Measurements from ENCODE around the gene DBNL.
"Not testable (repeated sequence)": the region's sequence is repeated elsewhere in the genome, so short reads cannot be mapped to it uniquely, and the experiment has no call there.

The DBNL gene

DNA sequence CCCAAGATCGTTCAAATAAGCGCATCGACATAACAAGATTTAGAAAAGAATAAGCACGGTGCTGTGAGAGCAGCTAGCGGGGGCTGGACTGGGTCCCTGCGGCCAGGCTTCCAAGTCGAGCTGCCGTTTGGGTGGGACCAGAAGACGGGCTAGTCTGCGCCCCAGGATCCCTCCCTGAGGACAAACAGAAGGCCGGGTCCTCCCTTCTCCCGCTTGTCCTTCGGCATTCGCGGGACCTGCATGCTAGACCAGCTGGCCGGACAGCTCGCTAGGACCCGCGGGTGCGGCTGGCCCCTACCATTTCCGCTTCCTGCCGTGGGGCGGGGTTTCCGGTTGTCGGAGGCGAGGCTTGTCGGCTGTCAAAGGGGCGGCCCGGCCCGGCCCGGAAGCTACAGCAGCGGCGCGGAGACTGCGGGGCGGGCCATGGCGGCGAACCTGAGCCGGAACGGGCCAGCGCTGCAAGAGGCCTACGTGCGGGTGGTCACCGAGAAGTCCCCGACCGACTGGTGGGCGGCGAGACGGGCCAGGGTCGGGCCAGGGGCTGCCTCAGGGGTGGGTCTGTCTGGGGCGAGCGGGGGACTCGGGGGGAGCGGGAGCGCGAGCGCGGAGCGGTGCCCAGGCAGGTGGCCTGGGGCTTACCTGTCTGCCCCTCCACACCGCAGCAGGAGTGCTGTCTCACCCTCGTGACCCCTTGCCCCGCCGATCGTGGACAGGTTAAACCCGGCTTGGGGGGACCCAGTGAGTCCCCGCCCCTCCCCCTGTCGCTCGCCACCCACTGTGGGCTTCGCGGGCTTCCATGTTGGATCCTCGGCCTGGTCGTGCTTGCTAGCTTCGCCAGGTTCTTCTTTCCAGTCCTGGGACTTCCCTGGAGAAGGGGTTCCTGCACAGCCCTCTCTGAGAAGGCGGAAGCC is at the start of gene DBNL:
Gene DBNL (plus strand): TSS at position 388 of the 911 bp plus-strand sequence. CDS start 36 bp downstream, at position 424.
- DNase-seq = peak; percentile 40 to 88

DNA sequence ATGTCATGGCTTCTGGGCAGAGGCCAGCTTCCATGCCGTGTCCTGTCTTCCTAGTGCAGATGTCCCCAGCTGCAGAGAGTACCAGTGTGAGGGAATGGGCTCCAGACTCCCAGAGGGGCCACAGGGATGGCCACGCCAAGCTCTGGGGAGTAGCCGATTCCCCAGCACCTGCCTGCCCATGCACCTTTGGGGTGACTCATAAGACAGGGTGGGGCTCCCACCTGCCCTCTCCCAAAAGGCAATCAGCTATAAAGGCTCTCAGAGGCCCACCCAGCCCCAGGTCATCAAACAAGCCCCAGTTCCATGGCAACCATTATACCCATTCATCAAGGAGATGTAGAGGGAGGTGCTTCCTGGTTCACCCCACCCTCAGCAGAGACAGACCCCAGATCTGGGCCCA is 47.0 kb upstream of the DBNL start, which contains the start of gene SPDYE1:
Gene SPDYE1 (plus strand): TSS at position 366 of the 400 bp plus-strand sequence. CDS start 2,053 bp downstream, outside the sequence.
- DNase-seq = not testable (repeated sequence)

DNA sequence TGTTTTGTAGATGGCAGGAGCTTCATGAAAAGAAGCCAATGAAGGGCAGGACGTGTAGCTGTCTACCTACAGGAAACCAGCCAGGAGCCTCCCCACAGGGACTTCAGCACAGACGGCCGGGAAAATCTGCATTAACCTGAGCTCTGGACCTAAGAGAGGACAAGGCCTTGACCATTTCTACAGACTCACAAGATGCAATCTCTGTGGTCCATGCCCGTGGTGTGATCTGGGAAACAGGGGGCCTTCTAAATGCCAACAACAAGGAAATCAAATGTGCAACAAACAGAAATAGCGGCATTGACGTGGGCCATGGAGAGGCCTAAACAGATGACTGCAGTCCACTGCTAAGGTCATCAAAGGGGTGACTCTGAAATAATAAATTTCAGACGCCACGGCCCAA is 32.4 kb upstream of the DBNL start:
- DNase-seq = not testable (repeated sequence)

DNA sequence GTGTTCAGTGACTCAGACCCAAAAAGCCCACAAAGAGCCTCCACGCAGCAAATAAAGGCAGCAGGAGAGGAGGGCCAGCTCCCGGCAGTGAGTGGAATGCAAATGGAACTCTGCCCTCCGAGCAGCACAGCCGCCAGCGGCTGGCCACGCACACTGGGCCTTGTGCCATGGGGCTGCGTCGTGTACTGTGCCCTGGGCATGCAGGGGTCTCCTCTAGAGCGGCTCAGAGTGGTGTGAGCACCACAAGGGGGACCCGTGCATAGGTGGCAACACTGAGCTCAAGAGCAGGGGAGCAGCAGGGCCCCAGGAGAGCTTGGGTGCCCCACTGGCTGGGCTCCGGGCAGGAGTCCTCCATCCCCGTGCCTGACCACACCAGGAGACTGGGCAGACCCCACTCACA is 29.4 kb upstream of the DBNL start:
- not testable (repeated sequence) for DNase-seq

DNA sequence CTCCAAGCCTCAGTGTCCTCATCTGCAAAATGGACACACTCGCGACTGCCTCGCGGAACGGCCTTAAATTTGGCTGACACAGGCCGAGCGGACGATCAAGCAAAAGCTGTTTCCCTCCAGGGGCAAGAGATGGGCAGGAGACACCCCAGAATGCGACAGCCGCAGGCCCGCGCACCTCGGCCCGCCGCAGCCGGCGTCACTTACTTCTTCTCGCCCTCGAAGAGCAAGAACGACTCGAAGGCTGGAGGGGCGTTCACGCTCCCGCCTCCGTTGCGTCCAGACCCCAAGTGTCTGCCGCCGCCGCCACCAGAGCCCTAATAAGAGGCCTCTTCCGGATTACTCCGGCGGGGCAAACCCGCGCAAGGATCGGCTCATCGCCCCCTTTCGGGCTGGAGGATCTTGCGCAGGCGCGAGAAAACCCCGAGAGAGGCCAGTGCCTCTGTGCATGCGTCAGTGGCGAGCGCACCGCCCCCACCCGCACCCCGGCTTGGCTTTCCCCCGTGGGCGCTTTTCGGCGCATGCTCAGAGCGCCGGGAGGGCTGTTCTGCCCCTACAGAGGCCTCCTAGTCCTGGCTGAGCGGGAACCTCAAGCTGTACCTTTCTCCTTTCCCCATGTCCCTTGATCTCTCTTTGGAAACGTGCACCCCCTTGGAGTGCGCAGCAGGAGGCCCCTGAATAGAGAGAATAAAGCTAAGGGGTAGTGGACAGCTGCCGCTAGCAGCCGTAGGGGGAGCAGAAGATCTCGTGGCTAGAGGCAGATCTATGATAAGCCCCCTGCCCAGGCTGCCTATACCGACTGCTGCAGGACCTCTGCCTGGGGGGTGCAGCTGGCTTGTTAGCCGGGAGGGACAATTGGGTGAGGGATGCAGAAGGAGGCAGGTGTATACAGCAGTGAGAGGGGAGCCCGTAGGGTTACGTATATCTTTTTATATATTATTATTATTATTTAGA is 25.4 kb upstream of the DBNL start:
- DNase-seq = peak; percentile 96 to 99

DNA sequence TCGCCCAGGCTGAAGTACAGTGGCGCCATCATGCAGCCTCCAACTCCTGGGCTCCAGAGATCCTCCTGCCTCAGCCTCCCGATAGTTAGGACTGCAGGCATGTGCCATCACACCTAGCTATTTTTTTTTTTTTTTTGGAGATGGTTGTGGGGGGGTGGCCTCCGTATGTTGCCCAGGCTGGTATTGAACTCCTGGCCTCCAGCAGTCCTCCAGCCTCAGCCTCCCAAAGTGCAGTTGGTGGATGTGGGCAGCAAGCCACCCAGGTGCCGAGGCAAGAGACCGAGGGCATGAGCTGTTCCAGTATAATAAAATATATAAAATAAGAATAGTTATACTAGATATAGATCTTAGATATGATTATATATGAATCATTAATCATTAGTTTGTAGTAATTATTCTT is 24.7 kb upstream of the DBNL start:
- not testable (repeated sequence) for DNase-seq

DNA sequence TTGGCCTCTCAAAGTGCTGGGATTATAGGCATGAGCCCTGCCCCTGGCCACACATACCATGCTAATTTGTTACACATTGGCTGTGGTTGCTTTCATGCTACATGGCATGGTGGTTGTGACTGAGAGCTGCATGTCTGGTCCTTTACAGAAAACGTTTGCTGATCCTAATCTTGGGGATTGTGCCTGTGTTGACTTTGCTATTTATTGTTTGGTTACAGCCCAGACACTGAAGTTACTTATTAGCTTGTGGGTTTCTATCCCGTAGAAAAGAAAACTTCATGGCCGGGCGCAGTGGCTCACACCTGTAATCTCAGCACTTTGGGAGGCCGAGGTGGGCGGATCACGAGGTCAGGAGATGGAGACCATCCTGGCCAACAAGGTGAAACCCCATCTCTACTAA is 22.4 kb upstream of the DBNL start:
- not testable (repeated sequence) for DNase-seq

DNA sequence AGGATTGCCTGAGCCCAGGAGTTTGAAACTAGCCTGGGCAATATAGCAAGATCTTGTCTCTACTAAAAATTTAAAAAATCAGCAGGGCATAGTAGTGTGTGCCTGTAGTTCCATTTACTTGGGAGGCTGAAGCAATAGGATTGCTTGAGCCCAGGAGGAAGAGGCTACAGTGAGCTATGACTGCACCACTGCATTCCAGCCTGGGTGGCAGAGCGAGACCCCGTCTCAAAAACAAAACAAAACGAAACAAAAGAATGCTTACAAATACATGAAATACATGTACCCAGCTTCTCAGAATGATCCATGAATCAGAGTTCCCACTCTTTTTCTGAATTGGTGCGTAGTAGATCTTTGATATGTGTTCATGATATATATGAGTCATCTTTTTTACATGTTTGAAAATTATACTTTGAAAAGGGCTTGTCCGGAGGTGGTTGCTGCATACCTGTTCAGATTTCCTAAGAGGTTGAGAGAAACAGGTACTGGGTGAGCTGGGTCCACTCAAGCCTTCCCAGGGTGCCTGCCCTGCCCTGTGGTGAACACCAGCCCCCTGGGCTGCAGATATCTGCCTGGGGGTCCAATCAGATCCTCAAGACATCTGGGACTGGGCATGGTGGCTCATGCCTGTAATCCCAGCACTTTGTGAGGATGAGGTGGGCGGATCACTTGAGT is 21.6 kb upstream of the DBNL start:
- DNase-seq = not testable (repeated sequence)

DNA sequence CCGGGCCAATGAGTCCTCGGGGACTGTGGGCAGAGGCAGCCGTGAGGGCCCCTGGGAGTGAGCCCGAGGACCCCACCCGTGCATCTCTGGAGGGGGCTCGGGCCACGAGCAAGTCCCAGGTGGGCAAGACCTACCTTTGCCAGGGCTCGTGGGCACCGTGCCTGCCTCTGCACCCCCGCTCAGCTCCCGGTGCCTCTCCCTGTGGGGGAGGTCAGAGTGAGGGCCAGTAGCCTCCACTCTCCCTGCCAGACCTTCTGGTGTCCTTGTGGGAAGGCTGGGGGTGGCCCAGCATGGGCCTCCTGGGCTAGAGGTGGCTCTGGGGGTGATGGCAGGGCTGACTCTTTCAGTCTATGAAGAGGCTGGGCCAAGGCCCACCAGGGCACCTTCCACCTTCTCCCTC is 15.1 kb upstream of the DBNL start:
- DNase-seq = not testable (repeated sequence)

DNA sequence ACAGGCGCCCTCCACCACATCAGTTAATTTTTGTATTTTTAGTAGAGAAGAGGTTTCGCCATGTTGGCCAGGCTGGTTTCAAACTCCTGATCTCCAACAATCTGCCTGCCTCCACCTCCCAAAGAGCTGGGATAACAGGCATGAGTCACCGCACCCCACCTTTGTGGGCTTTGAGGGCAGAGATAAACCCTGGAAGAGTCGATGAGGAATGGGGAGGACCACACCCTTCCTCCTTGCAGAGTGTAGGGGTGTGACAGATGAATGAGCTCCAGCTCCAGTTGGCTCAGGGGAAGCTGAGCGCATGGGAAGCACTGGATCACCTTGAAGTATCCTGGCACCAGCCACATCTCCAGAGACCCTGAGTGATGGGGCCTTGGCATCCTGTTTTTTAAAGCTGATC is 14.5 kb upstream of the DBNL start:
- not testable (repeated sequence) for DNase-seq

DNA sequence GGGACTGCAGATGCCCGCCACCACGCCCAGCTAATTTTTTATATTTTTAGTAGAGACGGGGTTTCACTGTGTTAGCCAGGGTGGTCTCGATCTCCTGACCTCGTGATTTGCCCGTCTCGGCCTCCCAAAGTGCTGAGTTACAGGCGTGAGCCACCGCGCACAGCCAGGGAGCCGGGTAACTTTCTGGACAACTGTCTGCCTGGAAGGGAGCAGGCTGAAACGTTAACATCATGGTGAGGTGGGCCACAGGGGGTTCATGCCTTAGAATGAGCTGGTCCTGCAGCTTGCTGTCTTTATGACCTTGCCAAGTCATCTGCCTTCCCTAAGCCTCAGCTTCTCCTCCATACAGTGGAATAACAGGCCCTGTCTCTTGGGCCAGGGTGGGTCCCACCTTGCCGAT is 13.2 kb upstream of the DBNL start:
- DNase-seq = not testable (repeated sequence)

DNA sequence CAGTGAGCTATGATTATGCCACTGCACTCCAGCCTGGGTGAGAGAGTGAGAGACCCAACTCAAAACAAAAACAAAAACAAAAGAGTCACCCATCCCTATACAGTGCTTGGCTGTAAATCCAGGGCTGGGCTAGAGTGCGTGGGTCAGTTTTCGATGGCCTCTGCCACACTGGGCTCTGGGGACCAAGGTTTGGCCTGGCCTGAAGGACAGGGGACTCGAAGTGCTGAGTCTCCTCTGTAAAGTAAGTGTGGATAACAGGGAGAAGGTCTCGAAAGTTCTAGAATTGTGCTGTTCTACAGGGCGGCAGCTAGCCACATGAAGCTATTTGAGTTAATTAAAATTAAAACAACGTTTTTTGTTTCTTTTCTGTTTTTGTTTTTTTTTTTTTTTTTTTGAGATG is 12.5 kb upstream of the DBNL start:
- not testable (repeated sequence) for DNase-seq

DNA sequence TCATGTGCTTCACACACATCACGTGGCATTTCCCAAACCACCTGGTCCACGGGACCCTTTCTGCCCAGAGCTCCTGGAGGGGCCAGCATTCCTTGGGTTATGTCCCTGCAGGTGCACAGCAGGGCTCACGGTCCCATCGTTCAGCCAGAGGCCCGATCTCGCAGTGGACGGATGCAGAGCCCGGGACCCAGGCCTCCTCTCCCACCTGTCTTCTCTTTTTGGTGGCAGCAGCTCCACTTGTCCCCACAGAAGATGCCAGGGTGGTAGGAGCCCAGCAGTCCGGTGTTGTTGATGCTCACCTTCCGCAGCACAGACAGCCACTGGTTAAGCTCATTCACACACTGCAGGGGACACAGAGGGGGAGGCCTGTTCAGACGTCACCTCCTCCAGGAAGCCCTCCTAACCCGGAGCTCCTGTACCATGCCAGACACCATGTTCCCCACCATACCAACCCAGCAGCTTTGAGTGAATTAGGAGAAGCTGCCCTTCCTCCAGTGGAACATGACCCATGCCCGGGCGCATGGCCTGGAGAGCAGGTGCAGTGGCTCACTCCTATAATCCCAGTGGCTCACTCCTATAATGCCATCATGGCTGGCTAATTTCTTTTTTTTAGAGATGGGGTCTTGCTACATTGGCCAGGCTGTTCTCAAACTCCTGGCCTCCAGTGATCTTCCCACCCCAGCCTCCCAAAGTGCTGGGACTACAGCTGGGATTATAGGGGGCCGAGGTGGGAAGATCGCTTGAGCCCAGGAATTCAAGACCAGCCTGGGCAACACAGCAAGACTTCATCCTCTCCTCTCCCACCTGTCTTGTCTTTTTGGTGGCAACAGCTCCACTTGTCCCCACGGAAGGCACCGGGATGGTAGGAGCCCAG is 10.3 kb upstream of the DBNL start:
- DNase-seq = not testable (repeated sequence)

DNA sequence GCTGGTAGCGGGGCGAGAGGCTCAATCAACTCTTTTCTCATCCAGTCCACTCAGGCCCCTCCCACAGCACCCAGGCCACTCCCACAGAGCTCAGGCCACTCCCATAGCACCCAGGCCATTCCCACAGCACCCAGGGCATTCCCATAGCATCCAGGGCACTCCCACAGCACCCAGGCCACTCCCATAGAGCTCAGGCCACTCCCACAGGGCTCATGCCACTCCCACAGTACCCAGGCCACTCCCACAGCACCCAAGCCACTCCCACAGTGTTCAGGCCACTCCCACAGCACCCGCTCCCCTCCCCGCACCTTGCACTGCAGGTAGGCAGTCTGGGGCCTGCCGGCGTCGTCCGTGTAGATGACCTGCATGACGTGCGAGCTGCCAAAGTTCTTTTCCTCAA is 8.1 kb upstream of the DBNL start:
- not testable (repeated sequence) for DNase-seq

DNA sequence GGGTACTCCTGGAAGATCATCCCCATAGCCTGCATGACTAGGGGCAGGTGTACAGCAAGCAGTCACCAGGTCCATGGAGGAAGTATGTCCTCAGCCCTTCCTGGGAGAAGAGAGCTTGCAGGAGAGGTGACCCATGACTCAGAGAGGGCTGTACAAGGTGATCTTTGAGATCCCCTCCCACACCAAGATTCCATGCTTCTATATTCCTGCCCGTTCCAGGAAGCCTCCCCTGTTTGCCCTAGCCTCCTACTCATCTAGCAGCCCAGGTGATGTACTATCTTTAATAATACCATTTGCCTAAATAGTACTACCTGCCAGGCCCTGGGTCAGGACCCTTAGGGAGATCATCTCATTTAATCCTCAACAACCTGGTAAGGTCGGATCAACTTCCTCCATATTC is 6.6 kb upstream of the DBNL start:
- not testable (repeated sequence) for DNase-seq

DNA sequence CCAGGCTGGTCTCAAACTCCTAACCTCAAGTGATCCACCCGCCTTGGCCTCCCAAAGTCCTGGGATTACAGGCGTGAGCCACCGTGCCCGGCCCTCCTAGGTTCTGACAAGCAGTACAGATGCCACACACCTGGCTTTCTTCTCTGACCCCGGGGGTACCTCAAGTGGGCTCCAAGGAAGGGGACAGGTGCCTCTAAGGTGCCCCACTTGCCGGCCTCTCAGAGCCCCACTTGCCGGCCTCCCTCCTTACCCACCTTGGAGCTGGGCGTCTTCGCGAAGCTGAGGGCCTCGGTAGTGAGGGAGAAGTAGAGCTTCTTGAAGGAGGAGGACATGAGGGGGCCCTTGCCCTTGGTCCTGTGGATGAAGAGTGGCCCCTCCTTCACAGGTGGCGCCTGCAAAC is 5.9 kb upstream of the DBNL start:
- not testable (repeated sequence) for DNase-seq

DNA sequence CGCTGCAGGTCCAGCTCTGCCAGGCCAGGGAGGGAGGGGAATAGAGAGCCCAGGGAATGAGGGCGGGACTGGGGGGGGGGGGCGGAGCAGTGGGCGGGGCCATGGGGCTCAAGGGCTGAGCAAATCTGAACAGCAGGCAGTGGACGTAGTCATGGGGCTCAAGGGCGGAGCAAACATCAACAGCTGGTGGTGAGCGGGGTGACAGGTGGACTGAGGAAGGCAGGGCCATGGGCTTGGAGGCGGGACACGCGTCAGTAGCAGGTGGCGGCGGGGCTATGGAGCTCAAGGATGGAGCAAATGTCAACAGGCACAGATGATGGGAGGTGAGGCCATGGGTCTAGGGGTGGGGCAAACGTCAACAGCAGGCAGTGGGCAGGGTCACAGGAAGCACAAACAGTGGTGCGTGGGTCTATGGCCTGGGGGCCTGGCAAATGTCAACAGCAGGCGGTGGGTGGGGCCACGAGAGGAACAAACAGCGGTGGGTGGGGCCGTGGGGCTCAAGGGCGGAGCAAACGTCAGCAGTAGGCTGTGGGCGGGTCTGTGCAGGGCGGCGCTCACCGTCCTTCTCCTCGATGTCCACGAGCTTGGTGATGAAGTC is 5.4 kb upstream of the DBNL start:
- not testable (repeated sequence) for DNase-seq

DNA sequence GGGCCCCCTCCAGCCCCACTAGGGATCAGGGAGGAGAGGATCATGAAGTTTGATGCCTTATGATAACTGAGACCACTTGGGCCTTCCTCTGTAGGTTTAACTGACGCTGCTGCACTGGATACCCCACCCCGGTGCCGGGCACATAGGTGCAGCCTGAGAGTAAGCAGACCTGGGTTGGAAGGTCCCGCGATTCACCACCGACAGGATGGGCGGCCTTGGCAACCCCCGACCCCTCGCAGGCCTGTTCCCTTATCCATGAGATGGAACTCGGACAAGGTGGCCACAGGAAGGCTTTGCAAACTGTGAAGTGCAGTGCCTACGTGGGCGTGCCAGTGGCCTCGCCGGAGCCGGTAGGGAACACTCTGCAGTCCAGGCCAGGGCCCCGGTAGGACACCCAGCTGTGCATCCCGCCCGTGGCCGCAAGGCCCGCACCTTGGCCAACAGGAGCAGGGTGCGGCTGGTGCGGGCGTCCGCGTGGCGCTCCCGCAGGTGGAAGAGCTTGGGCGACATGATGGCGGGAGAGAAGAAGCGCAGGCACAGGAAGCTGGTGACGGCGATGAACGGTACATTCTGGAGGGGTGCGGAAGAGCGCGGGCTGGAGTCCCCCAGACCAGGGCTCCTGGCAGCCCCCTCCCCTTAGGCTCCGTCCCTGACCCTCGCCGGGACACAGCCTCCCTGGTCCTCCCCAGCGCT is 4.6 kb upstream of the DBNL start:
- not testable (repeated sequence) for DNase-seq

DNA sequence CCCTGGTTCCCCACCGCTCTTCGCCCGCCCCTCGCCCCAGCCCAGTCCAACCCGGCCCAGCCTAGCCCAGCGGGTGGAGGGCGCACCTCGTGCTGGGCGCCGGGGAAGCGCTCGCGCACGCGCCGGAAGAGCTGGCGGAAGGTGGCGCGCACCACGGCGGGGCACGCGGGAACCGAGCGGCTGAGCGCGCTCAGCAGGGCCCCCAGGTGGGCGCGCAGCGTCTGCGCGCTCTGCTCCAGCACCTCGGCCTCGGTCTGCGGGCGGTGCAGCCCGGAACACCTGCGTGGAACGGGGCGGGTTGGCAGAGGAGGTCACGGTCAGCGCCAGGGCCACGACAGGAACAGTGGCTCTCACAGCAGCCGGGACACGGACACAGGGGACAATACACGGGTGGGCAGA is 4.0 kb upstream of the DBNL start:
- DNase-seq = not testable (repeated sequence)

DNA sequence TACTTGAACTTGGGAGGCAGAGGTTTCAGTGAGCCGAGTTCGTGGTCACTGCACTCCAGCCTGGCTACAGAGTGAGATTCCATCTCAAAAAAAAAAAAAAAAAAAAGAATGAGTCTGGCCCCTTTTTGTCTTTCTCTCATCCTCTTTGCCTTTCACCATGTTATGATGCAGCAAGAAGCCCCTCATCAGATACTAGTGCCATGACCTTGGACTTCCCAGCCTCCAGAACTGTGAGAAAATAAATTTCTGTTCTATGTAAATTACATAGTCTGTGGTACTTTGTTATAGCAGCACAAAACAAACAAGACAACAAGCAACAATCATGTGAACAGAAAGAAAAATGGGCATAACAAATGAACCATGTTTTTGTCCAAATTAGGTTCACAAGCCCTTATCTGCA is 2.3 kb upstream of the DBNL start:
- no peak for DNase-seq

DNA sequence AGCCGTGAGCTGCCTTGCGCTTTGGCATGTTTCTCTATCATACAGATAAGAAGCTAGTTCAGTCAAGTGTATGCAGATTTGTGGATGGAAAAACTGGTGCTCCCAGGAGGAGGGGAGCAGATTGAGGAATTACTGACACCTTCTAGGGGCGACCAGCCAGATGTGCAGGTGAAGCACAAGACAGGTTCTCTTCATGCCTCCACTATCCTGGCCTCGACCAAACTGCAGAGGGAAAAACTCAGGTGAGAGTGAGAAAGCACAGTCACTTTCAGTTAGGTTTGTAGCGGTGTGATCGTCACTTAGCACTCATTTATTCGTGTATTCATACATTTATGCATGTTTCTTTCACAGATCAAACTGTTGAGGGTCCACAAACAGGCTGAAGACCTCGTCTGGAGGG is 600 bp upstream of the DBNL start:
- DNase-seq = no peak

All from NCI-H446 (cell line).